Neural progenitor cell (in vitro differentiated cells): ENCODE data around the gene ITPR3. TPM values are rescaled to one million over a fixed set of nuclear protein-coding genes. Genes with fewer than 3 reads are reported as not detected.

Source experiments
- DNase-seq: peaks from one replicate; pipeline ENCODE4 v3.0.0-alpha.2; 2016; ENCODE audit warnings: low spot score
- H2AFZ ChIP-seq: fragments of 200-600 bp; sonication (generic); replicated peaks from 2 replicates; pipeline ENCODE4 v1.6.1; 2016; ENCODE audit warnings: antibody characterized with exemption
- H3F3A ChIP-seq: fragments of 200-600 bp; sonication (generic); 2 replicates; pipeline ENCODE4 v1.6.1; 2016; ENCODE audit warnings: antibody characterized with exemption, low read depth
- H3K27ac ChIP-seq: fragments of 200-600 bp; sonication (generic); 2 replicates; pipeline ENCODE4 v1.5.1; 2016; ENCODE audit warnings: mild to moderate bottlenecking
- H3K27me3 ChIP-seq: fragments of 200-600 bp; sonication (generic); 2 replicates; pipeline ENCODE4 v1.6.1; 2016; ENCODE audit warnings: mild to moderate bottlenecking, moderate library complexity
- H3K36me3 ChIP-seq: fragments of 200-600 bp; sonication (generic); 2 replicates; pipeline ENCODE4 v1.5.1; 2016
- H3K4me1 ChIP-seq: fragments of 200-600 bp; sonication (generic); 2 replicates; pipeline ENCODE4 v1.6.1; 2016; ENCODE audit warnings: mixed run types
- H3K4me2 ChIP-seq: fragments of 200-600 bp; sonication (generic); 2 replicates; pipeline ENCODE4 v1.6.1; 2016
- H3K4me3 ChIP-seq: fragments of 200-600 bp; sonication (generic); 2 replicates; pipeline ENCODE4 v1.5.1; 2016
- H3K79me2 ChIP-seq: fragments of 200-600 bp; sonication (generic); 2 replicates; pipeline ENCODE4 v1.6.1; 2016; ENCODE audit warnings: low read depth
- H3K9ac ChIP-seq: fragments of 200-600 bp; sonication (generic); 2 replicates; pipeline ENCODE4 v1.6.1; 2016
- H3K9me3 ChIP-seq: fragments of 200-600 bp; sonication (generic); 2 replicates; pipeline ENCODE4 v1.5.1; 2016; ENCODE audit warnings: low read depth
- H4K20me1 ChIP-seq: fragments of 200-600 bp; sonication (generic); 2 replicates; pipeline ENCODE4 v1.6.1; 2016; ENCODE audit warnings: low read depth
- H3K27ac Mint-ChIP-seq: 3 replicates; pipeline ENCODE4 v1.8.0; 2021; ENCODE audit warnings: mixed read lengths
- H3K27me3 Mint-ChIP-seq: 2 replicates; pipeline ENCODE4 v1.8.0; 2022; ENCODE audit warnings: low read depth, mild to moderate bottlenecking, inconsistent platforms, moderate library complexity, mixed read lengths; ENCODE audit not compliant: insufficient read depth
- H3K36me3 Mint-ChIP-seq: 3 replicates; pipeline ENCODE4 v1.8.0; 2021; ENCODE audit warnings: mixed read lengths
- H3K4me1 Mint-ChIP-seq: 3 replicates; pipeline ENCODE4 v1.8.0; 2021; ENCODE audit warnings: mixed read lengths
- H3K4me3 Mint-ChIP-seq: 3 replicates; pipeline ENCODE4 v1.8.0; 2021; ENCODE audit warnings: mild to moderate bottlenecking, moderate library complexity, mixed read lengths
- H3K9me3 Mint-ChIP-seq: 3 replicates; pipeline ENCODE4 v1.8.0; 2020; ENCODE audit warnings: mixed read lengths
- CTCF ChIP-seq: fragments of 200-600 bp; sonication (generic); IDR thresholded peaks from 2 replicates; pipeline ENCODE4 v1.5.1; 2017; ENCODE audit warnings: antibody characterized with exemption, mild to moderate bottlenecking
- EZH2 ChIP-seq: fragments of 200-600 bp; sonication (generic); IDR thresholded peaks from 2 replicates; pipeline ENCODE4 v1.6.1; 2017; ENCODE audit warnings: antibody characterized with exemption, mild to moderate bottlenecking, moderate library complexity
- EZH2phosphoT487 ChIP-seq: fragments of 200-600 bp; sonication (generic); IDR thresholded peaks from 2 replicates; pipeline ENCODE4 v1.6.1; 2017; ENCODE audit warnings: antibody characterized with exemption
- total RNA-seq: library from RNA; depleted of rRNA; stranded (reverse); fragments of >200 nt; gene quantifications from 2 replicates; pipeline ENCODE4 v1.2.3, GENCODE V29; 2015; ENCODE audit warnings: low replicate concordance

ITPR3 gene
- total RNA-seq, 1 donor from 2014 or later = 1.5 TPM

GRCh38 chr6:33716890-33717632 lies 95.9 kb downstream of the ITPR3 start:
- Mint-ChIP-seq H3K4me3 (no peak overlapping the region), H3K9me3 (no peaks in the 10 kb centered on the region), H3K27ac (no peak overlapping the region), H3K27me3 (peaks cover 2% of the 10 kb centered on the region), H3K36me3 (no peaks in the 10 kb centered on the region), H3K4me1 (peaks cover under 1% of the 10 kb centered on the region)
- Histone ChIP-seq H3K79me2 (no peaks in the 10 kb centered on the region), H3F3A (no peaks in the 10 kb centered on the region), H3K9me3 (no peaks in the 10 kb centered on the region), H3K27ac (no peak overlapping the region), H3K9ac (no peak overlapping the region), H3K4me3 (no peak overlapping the region), H3K36me3 (no peaks in the 10 kb centered on the region), H4K20me1 (no peaks in the 10 kb centered on the region), H3K4me1 (no peaks in the 10 kb centered on the region), H3K27me3 (no peaks in the 10 kb centered on the region), H2AFZ (no peak overlapping the region), H3K4me2 (no peak overlapping the region)
- DNase-seq = no peak
- TF ChIP-seq CTCF = no peak
- no peak for TF ChIP-seq EZH2
- no peak for TF ChIP-seq EZH2phosphoT487

- no peak overlapping the region for H3K4me3 Mint-ChIP-seq
- no peaks in the 10 kb centered on the region for H4K20me1 ChIP-seq
- no peak overlapping the region for H3K27ac ChIP-seq
- H3K4me1 ChIP-seq = no peaks in the 10 kb centered on the region
- no peaks in the 10 kb centered on the region for H3K27me3 ChIP-seq
- no peak for DNase-seq
- no peak overlapping the region for H3K4me2 ChIP-seq
- H3K36me3 ChIP-seq = no peaks in the 10 kb centered on the region
- no peaks in the 10 kb centered on the region for H3K4me1 Mint-ChIP-seq
- no peak overlapping the region for H3K9ac ChIP-seq
- no peaks in the 10 kb centered on the region for H3F3A ChIP-seq
- H2AFZ ChIP-seq = no peak overlapping the region
- H3K79me2 ChIP-seq = no peaks in the 10 kb centered on the region
- H3K27ac Mint-ChIP-seq = no peak overlapping the region
- no peak overlapping the region for H3K4me3 ChIP-seq
- peaks cover 2% of the 10 kb centered on the region for H3K27me3 Mint-ChIP-seq
- H3K9me3 Mint-ChIP-seq = no peaks in the 10 kb centered on the region
- TF ChIP-seq EZH2 = no peak
- no peak for TF ChIP-seq CTCF
- no peak for TF ChIP-seq EZH2phosphoT487
- H3K36me3 Mint-ChIP-seq = no peaks in the 10 kb centered on the region
- H3K9me3 ChIP-seq = no peaks in the 10 kb centered on the region
Observed at GRCh38 chr6:33717934-33718455, 96.9 kb downstream of the ITPR3 start.

GRCh38 chr6:33718713-33719112 lies 97.6 kb downstream of the ITPR3 start:
- H3K4me2 ChIP-seq = no peak overlapping the region
- no peaks in the 10 kb centered on the region for H3K9me3 ChIP-seq
- H3K79me2 ChIP-seq = no peaks in the 10 kb centered on the region
- H3K4me3 Mint-ChIP-seq = no peak overlapping the region
- no peaks in the 10 kb centered on the region for H3K4me1 Mint-ChIP-seq
- H3K27ac Mint-ChIP-seq = no peak overlapping the region
- no peaks in the 10 kb centered on the region for H3F3A ChIP-seq
- H3K36me3 Mint-ChIP-seq = no peaks in the 10 kb centered on the region
- no peak overlapping the region for H2AFZ ChIP-seq
- H4K20me1 ChIP-seq = no peaks in the 10 kb centered on the region
- H3K4me1 ChIP-seq = no peaks in the 10 kb centered on the region
- H3K27ac ChIP-seq = no peak overlapping the region
- H3K9me3 Mint-ChIP-seq = no peaks in the 10 kb centered on the region
- DNase-seq = no peak
- H3K4me3 ChIP-seq = no peak overlapping the region
- no peak overlapping the region for H3K9ac ChIP-seq
- no peaks in the 10 kb centered on the region for H3K36me3 ChIP-seq
- TF ChIP-seq CTCF = no peak
- H3K27me3 Mint-ChIP-seq = peaks cover 2% of the 10 kb centered on the region
- no peaks in the 10 kb centered on the region for H3K27me3 ChIP-seq
